GM21529 (cell line): ENCODE results near the gene MLF2.

ENCODE experiments used
- ATAC-seq: cut with Tn5 transposase; IDR thresholded peaks from one replicate; pipeline ENCODE4 v1.9.1; 2021; ENCODE audit not compliant: unreplicated experiment

The MLF2 gene

GRCh38 chr12:6778574-6779550 lies 25.9 kb upstream of the MLF2 start:
- ATAC-seq = peak; percentile 83

- ATAC-seq = no peak
Observed at GRCh38 chr12:6778217-6778573, 25.3 kb upstream of the MLF2 start.

GRCh38 chr12:6777386-6777785 lies 24.4 kb upstream of the MLF2 start:
- no peak for ATAC-seq

GRCh38 chr12:6775185-6776174 lies 22.5 kb upstream of the MLF2 start:
- ATAC-seq = no peak

GRCh38 chr12:6774499-6775062 lies 21.6 kb upstream of the MLF2 start:
- no peak for ATAC-seq

GRCh38 chr12:6773590-6774351 lies 20.8 kb upstream of the MLF2 start:
- no peak for ATAC-seq

GRCh38 chr12:6772726-6773589 lies 20.0 kb upstream of the MLF2 start:
- no peak for ATAC-seq

- ATAC-seq = no peak
Observed at GRCh38 chr12:6772331-6772695, 19.4 kb upstream of the MLF2 start, which contains the start of gene LAG3. LAG3 (plus strand) TSS chr12:6772520; CDS start chr12:6772853, 333 bp downstream.

- ATAC-seq = no peak
Observed at GRCh38 chr12:6771509-6772330, 18.8 kb upstream of the MLF2 start.

- no peak for ATAC-seq
Observed at GRCh38 chr12:6771091-6771495, 18.2 kb upstream of the MLF2 start.

- ATAC-seq = no peak
Observed at GRCh38 chr12:6770600-6770999, 17.7 kb upstream of the MLF2 start.

- ATAC-seq = no peak
Observed at GRCh38 chr12:6770094-6770493, 17.2 kb upstream of the MLF2 start.

- no peak for ATAC-seq
Observed at GRCh38 chr12:6769666-6770065, 16.7 kb upstream of the MLF2 start.

- ATAC-seq = no peak
Observed at GRCh38 chr12:6768990-6769389, 16.0 kb upstream of the MLF2 start.

- ATAC-seq = no peak
Observed at GRCh38 chr12:6768437-6768914, 15.5 kb upstream of the MLF2 start.

- ATAC-seq = no peak
Observed at GRCh38 chr12:6767353-6768319, 14.7 kb upstream of the MLF2 start.

- peak; percentile 49 for ATAC-seq
Observed at GRCh38 chr12:6766651-6767349, 13.9 kb upstream of the MLF2 start.
